Right cardiac atrium (tissue), 5 donors: ENCODE measurements around the gene AURKB. TPM values are rescaled to one million over a fixed set of nuclear protein-coding genes. Genes with fewer than 3 reads are reported as not detected.
"Not testable (repeated sequence)": the region's sequence is repeated elsewhere in the genome, so short reads cannot be mapped to it uniquely, and the experiment has no call there.

Source experiments
- ATAC-seq, 2 donors: fragments of 200-7000 bp; cut with Tn5 transposase; one replicate each; pipeline versions ENCODE4 v1.8.0 to v1.9.1; 2020; ENCODE audit warnings: moderate library complexity in 2 of 2, mild to moderate bottlenecking in 1 of 2
- DNase-seq, 3 donors: peaks; one replicate each; pipeline ENCODE4 v3.0.0-alpha.2; 2020
- H3K27ac ChIP-seq: one replicate; pipeline ENCODE4 v1.5.1; 2013; ENCODE audit warnings: mild to moderate bottlenecking, low read length, control low read depth, moderate library complexity
- H3K27me3 ChIP-seq: one replicate; pipeline ENCODE4 v1.6.1; 2013; ENCODE audit not compliant: control insufficient read depth, insufficient read depth
- H3K4me1 ChIP-seq: one replicate; pipeline ENCODE4 v1.6.1; 2013; ENCODE audit warnings: low read length; ENCODE audit not compliant: control insufficient read depth, insufficient read depth
- H3K4me3 ChIP-seq: one replicate; pipeline ENCODE4 v1.5.1; 2013; ENCODE audit warnings: low read length, control low read depth
- H3K9me3 ChIP-seq: one replicate; pipeline ENCODE4 v1.6.1; 2013; ENCODE audit warnings: low read length; ENCODE audit not compliant: control insufficient read depth
- WGBS: extraction: QIAGEN DNeasy Blood & Tissue Kit; methylation state at CpG from one replicate; pipeline ENCODE4 v1.1.7; 2013; 5-methylcytosine and 5-hydroxymethylcytosine counted together
- intact Hi-C, 4 donors: fragments of 100-400 bp; cut with DNase I; formaldehyde crosslinking; loops; one replicate each; pipeline versions ENCODE4 v1.11.0 to v1.14.0; 2022 to 2023
- long read RNA-seq, 4 donors: library from polyadenylated mRNA; unstranded; transcript quantifications; one replicate each; pipeline ENCODE4 v2.0.0, GENCODE V29; 2020 to 2021
- polyA plus RNA-seq: library from polyadenylated mRNA; stranded (reverse); fragments of 200-250 nt; gene quantifications from one replicate; pipeline ENCODE4 v1.2.3, GENCODE V29; 2013
- total RNA-seq, 4 donors: library from RNA; stranded (reverse); fragmentation: NEBNext Ultra II Directional; extraction: Animal tissue kit (Norgen Biotek cat#: 25700); gene quantifications; one replicate each; pipeline ENCODE4 v1.2.1, GENCODE V29; 2021
- donor health status: healthy with polysubstance abuse.
- donor health status: DM: no; HTN: yes; CAD: no.
- donor health status: DM: no; HTN: no; CAD: no.
- donor health status: DM: no; HTN: yes; CAD: no; lungs with severe emphysema.
- donor health status: DM: yes; HTN: yes; CAD: no.

The AURKB gene
- total RNA-seq (1 to 10 TPM in 2 of 4 donors, not detected in 2; 1.1 to 1.3 TPM), polyA plus RNA-seq (0.45 TPM)
- long read RNA-seq, donor 1, partial matches to known transcripts = 0 of 1 reads
- long read RNA-seq, donor 1, other reads (novel, unspliced or antisense) = 1 of 1 reads
- long read RNA-seq, donor 2 = 0 reads
- long read RNA-seq, donor 3 = 0 reads
- long read RNA-seq, donor 4 = 0 reads

- Histone ChIP-seq H3K9me3 (no peaks in the 10 kb centered on the region), H3K4me3 (peak within 1 kb of the TSS; percentile 71), H3K27ac (peak within 1 kb of the TSS; percentile 69), H3K4me1 (peaks cover 5% of the 10 kb centered on the region), H3K27me3 (no peaks in the 10 kb centered on the region)
- ATAC-seq = peak; percentile 96 to 98
- intact Hi-C loops = no loop called here
- 1% methylated on average over 46 of the region's 46 CpGs for WGBS
- DNase-seq = peak; percentile 95 to 97 (median 96)
Observed at GRCh38 chr17:8209907-8210760, at the start of gene AURKB. Gene AURKB, minus strand, starts transcription at chr17:8210575. Its CDS starts 351 bp downstream, at chr17:8210224.

GRCh38 chr17:8257801-8258200 is 47.4 kb upstream of the AURKB start:
- DNase-seq = no peak
- intact Hi-C loops = no loop called here
- Histone ChIP-seq H3K4me1 (no peaks in the 10 kb centered on the region), H3K4me3 (no peak overlapping the region), H3K9me3 (no peaks in the 10 kb centered on the region), H3K27me3 (no peaks in the 10 kb centered on the region), H3K27ac (no peak overlapping the region)
- no peak for ATAC-seq
- 95% methylated on average over 8 of the region's 8 CpGs for WGBS

DNA sequence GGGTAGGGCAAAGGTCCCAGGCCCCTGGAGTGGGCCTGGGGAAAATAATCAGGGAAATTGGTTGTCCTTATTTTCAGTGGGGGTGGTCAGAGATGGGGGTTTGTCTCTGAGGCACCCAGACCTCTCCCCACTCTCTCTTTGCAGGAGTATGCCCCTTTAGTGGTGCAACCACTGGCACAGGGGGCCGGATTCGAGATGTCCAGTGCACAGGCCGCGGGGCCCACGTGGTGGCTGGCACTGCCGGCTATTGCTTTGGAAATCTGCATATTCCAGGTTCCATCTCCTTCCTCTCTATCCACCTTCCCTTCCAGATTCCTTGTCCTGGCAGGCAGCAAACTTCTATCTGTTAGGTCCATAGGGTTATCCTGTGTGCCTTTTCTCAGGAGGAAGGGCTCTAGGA is 46.3 kb upstream of the AURKB start:
- Histone ChIP-seq H3K4me1 (no peaks in the 10 kb centered on the region), H3K27me3 (no peaks in the 10 kb centered on the region), H3K9me3 (no peaks in the 10 kb centered on the region), H3K27ac (no peak overlapping the region), H3K4me3 (no peak overlapping the region)
- ATAC-seq = no peak
- intact Hi-C loops = no loop called here
- 100% methylated on average over 6 of the region's 6 CpGs for WGBS
- DNase-seq = no peak

DNA sequence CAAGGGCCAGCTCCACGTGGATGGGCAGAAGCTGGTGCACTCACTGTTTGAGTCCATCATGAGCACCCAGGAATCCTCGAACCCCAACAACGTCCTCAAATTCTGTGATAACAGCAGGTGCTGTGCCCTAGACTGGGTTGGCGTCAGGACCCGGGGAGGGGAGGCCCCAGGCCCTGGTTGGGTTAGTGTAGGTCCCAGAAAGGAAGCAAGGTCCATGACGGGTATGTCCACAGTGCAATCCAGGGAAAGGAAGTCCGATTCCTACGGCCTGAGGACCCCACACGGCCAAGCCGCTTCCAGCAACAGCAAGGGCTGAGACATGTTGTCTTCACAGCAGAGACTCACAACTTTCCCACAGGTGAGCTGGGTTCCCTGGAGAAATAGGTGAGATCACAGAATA is 45.9 kb upstream of the AURKB start:
- WGBS = 93% methylated on average over 10 of the region's 10 CpGs
- intact Hi-C loops = no loop called here
- Histone ChIP-seq H3K27me3 (no peaks in the 10 kb centered on the region), H3K4me3 (no peak overlapping the region), H3K27ac (no peak overlapping the region), H3K4me1 (no peaks in the 10 kb centered on the region), H3K9me3 (no peaks in the 10 kb centered on the region)
- no peak for DNase-seq
- no peak for ATAC-seq

GRCh38 chr17:8255499-8255898 is 45.1 kb upstream of the AURKB start:
- Histone ChIP-seq H3K27me3 (no peaks in the 10 kb centered on the region), H3K9me3 (no peaks in the 10 kb centered on the region), H3K4me3 (no peak overlapping the region), H3K4me1 (no peaks in the 10 kb centered on the region), H3K27ac (no peak overlapping the region)
- ATAC-seq (no peak), DNase-seq (no peak)
- intact Hi-C loops = no loop called here
- WGBS = 96% methylated on average over 9 of the region's 9 CpGs

- intact Hi-C loops = no loop called here
- Histone ChIP-seq H3K27ac (no peak overlapping the region), H3K4me1 (no peaks in the 10 kb centered on the region), H3K27me3 (no peaks in the 10 kb centered on the region), H3K4me3 (no peak overlapping the region), H3K9me3 (no peaks in the 10 kb centered on the region)
- 94% methylated on average over 11 of the region's 11 CpGs for WGBS
- ATAC-seq (no peak), DNase-seq (no peak)
Observed at GRCh38 chr17:8254881-8255280, 44.5 kb upstream of the AURKB start.

DNA sequence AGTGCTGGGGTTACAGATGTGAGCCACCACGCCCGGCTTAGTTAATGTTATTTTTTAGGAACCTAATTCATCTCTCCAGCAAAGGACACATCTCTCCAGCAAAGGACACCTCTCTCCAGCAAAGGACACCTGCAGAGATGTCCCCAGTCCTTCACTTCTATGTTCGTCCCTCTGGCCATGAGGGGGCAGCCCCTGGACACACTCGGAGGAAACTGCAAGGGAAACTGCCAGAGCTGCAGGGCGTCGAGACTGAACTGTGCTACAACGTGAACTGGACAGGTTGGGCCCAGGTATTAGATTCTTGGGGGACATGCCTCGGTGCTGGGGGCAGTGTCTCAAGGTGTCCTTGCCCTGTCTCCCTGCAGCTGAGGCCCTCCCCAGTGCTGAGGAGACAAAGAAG is 43.4 kb upstream of the AURKB start:
- DNase-seq (no peak), ATAC-seq (no peak)
- Histone ChIP-seq H3K9me3 (no peaks in the 10 kb centered on the region), H3K4me1 (no peaks in the 10 kb centered on the region), H3K27me3 (no peaks in the 10 kb centered on the region), H3K4me3 (no peak overlapping the region), H3K27ac (no peak overlapping the region)
- 52% methylated on average over 8 of the region's 8 CpGs for WGBS
- intact Hi-C loops = no loop called here

- H3K9me3 ChIP-seq, H3K27ac ChIP-seq, intact Hi-C loops, H3K4me3 ChIP-seq, H3K27me3 ChIP-seq, DNase-seq, H3K4me1 ChIP-seq, ATAC-seq: not testable (repeated sequence)
- 81% methylated on average over 2 of the region's 2 CpGs for WGBS
Observed at GRCh38 chr17:8251411-8251810, 41.0 kb upstream of the AURKB start.

DNA sequence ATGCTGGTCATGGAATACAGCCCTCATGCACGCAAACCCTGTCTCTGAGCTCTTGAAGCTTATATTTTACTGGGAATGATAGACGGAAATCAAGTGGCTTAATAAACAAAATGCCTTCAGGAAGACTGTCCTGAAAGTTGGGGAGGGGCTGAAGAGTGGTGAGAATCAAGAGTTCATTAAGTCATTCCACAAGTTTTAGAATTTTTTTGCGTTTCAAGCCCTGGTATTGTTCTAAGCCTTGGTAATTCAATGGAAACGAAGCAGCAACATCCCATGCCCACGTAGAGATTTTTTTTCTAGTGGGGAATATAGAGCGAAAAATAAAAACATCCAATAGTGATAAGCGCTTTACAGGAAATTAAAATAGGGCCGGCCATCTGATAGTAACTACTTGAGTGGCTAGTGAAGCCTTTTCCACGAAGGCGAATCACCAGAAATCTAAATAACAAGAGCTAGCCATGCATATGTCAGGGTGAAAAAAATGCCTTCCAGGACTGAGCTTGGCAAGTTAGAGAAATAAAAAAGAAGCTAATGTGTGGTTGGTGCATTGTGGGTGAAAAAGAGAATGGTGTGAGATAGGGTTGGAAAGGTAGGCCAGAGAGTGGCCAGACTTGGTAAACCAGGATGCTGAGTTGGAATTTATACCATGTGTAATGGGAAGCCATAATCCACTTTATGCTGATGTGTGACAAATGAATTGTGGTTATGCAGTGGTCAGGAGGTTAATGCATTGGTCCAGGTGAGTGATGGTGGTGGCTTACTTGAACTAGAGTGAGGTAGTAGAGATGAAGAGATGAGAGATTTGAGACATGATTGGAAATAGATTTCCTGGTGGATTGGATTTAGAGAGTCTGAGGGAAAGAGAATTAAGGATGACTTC is 39.5 kb upstream of the AURKB start:
- DNase-seq (no peak), ATAC-seq (no peak)
- H3K27me3 ChIP-seq = no peaks in the 10 kb centered on the region
- peak overlapping the region; percentile 72 for H3K4me3 ChIP-seq
- 13% methylated on average over 10 of the region's 10 CpGs for WGBS
- H3K9me3 ChIP-seq = no peaks in the 10 kb centered on the region
- intact Hi-C loops = no loop called here
- no peaks in the 10 kb centered on the region for H3K4me1 ChIP-seq
- peak overlapping the region; percentile 57 for H3K27ac ChIP-seq

DNA sequence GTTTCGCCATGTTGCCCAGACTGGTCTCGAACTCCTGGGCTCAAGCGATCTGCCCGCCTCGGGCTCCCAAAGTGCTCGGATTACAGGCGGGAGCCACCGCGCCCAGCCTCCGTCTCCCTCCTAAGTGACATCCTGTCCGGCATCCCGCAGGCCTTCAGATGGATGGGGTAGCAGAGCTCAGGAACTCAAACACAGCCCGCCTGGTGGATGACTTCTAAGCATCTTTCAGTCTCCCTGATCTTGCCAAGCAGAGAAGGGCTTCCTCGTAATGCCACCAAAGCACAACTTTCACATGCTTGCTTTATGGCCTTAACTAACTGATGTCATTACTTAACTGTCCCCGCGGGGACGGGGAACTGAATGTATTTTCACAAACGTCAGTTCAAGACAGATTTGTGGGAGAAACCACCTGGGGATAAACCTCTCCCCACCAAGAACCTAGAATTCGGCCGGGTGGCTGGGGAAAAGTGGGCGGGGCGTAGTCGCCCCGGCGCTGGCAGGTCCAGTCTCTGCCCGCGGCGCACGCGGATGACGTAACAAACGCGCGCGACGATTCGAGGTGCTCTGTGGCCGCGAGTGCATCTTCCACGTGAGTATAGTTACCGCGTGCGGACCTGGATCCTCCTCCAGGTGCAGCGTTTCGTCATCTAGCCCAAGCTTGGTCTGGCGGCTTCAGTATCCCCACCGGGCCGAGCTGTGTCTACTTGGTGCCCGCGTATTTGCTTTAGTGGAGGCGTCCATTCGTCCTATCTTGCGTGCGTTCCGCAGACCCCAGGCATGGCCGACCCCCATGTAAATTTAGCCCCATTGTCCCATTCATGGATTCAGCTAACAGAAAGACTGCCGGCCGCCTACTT is 38.6 kb upstream of the AURKB start, which contains the start of gene PFAS:
Gene PFAS (plus strand): TSS at position 539 of the 857 bp plus-strand sequence. CDS start 4,649 bp downstream, outside the sequence.
- Histone ChIP-seq H3K4me3 (peak within 1 kb of the TSS; percentile 72), H3K27ac (peak within 1 kb of the TSS; percentile 95), H3K9me3 (no peaks in the 10 kb centered on the region), H3K4me1 (no peaks in the 10 kb centered on the region), H3K27me3 (no peaks in the 10 kb centered on the region)
- WGBS = under 1% methylated on average over 58 of the region's 58 CpGs
- peak; percentile 82 to 83 for ATAC-seq
- intact Hi-C loops = no loop called here
- DNase-seq = peak; percentile 96 to 99 (median 98)
